DND-41 (cell line): ENCODE data around the gene RELN.

Experiments
- ATAC-seq: fragments of 200-7000 bp; cut with Tn5 transposase; 3 replicates; pipeline ENCODE4 v1.9.1; 2021; ENCODE audit warnings: low read depth; ENCODE audit not compliant: insufficient read depth
- DNase-seq: peaks from one replicate; pipeline ENCODE4 v3.0.0-alpha.2; 2020
- H2AFZ ChIP-seq: 2 replicates; pipeline ENCODE4 v1.6.0; 2012; ENCODE audit warnings: low read depth, low read length
- H3K27ac ChIP-seq: 2 replicates; pipeline ENCODE4 v1.5.1; 2012; ENCODE audit warnings: low read length, inconsistent platforms
- H3K27me3 ChIP-seq: fragments of 200-600 bp; sonication (generic); 2 replicates; pipeline ENCODE4 v1.6.0; 2012; ENCODE audit warnings: low read length, mild to moderate bottlenecking, inconsistent platforms; ENCODE audit not compliant: insufficient read depth, poor library complexity
- H3K36me3 ChIP-seq: 2 replicates; pipeline ENCODE4 v1.5.1; 2012; ENCODE audit warnings: low read length, inconsistent platforms; ENCODE audit not compliant: insufficient read depth
- H3K4me1 ChIP-seq: 2 replicates; pipeline ENCODE4 v1.5.1; 2012; ENCODE audit warnings: mild to moderate bottlenecking, low read length; ENCODE audit not compliant: insufficient read depth
- H3K4me2 ChIP-seq: 2 replicates; pipeline ENCODE4 v1.6.0; 2012; ENCODE audit warnings: mild to moderate bottlenecking, moderate library complexity, low read length, inconsistent platforms; ENCODE audit not compliant: insufficient read depth
- H3K4me3 ChIP-seq, 2 experiments: fragments of 200-600 bp in 1 of 2; shearing (Covaris generic) in 1 of 2; 2 replicates each; pipeline ENCODE4 v1.5.1; 2012 to 2016; ENCODE audit warnings: inconsistent platforms in 2 of 2, low read length in 2 of 2, mild to moderate bottlenecking in 2 of 2, low read depth in 1 of 2, moderate library complexity in 1 of 2
- H3K79me2 ChIP-seq: 2 replicates; pipeline ENCODE4 v1.6.0; 2012; ENCODE audit warnings: low read length, inconsistent platforms; ENCODE audit not compliant: insufficient read depth
- H3K9ac ChIP-seq: 2 replicates; pipeline ENCODE4 v1.6.0; 2012; ENCODE audit warnings: low read depth, mild to moderate bottlenecking, inconsistent platforms, low read length, moderate library complexity
- H3K9me3 ChIP-seq: 2 replicates; pipeline ENCODE4 v1.5.1; 2012; ENCODE audit warnings: low read length, moderate library complexity, mild to moderate bottlenecking, inconsistent platforms; ENCODE audit not compliant: insufficient read depth, severe bottlenecking
- H4K20me1 ChIP-seq: 2 replicates; pipeline ENCODE4 v1.6.0; 2012; ENCODE audit warnings: low read length; ENCODE audit not compliant: insufficient read depth
- EZH2 ChIP-seq: IDR thresholded peaks from 3 replicates; pipeline ENCODE4 v1.6.1; 2012; ENCODE audit warnings: borderline replicate concordance, low read depth, mild to moderate bottlenecking, moderate library complexity, low read length, inconsistent platforms; ENCODE audit not compliant: severe bottlenecking
- TF ChIP-seq, protein P1 (sequence below): IDR thresholded peaks from 2 replicates; pipeline ENCODE4 v1.5.1; 2012; ENCODE audit warnings: borderline replicate concordance, low read length, moderate library complexity, mild to moderate bottlenecking; ENCODE audit not compliant: poor library complexity, severe bottlenecking; ENCODE audit errors: extremely low read depth

RELN gene

DNA sequence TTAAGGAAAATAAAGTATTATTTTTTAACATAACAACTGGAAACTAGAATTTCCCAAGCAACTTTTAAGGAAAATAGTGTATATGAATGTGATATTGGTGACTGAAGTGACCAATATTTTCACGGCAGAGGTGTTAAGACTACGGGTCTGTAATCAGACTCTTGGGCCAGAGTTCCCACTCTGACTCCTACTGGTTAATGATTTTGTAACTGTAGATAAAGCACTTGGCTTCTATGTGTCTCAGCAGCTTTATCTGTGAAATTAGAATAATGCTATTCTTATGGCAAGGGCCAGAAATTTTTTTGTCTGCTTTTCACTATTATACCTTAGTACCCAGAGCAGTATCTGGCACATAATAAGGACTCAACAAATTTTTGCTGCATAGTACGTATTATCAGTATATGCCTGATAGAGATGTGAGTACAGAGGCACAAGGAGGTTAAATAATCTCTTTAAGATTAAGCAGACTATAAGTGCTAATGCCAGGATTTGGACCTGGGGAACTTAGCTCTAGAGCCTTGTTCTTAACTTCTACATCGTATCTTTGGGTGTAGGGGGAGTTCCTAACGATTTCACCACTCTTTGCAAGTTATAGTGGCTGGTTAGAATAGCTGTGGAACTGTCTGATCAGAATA is 357.3 kb downstream of the RELN start:
- TF ChIP-seq, protein P1, sequence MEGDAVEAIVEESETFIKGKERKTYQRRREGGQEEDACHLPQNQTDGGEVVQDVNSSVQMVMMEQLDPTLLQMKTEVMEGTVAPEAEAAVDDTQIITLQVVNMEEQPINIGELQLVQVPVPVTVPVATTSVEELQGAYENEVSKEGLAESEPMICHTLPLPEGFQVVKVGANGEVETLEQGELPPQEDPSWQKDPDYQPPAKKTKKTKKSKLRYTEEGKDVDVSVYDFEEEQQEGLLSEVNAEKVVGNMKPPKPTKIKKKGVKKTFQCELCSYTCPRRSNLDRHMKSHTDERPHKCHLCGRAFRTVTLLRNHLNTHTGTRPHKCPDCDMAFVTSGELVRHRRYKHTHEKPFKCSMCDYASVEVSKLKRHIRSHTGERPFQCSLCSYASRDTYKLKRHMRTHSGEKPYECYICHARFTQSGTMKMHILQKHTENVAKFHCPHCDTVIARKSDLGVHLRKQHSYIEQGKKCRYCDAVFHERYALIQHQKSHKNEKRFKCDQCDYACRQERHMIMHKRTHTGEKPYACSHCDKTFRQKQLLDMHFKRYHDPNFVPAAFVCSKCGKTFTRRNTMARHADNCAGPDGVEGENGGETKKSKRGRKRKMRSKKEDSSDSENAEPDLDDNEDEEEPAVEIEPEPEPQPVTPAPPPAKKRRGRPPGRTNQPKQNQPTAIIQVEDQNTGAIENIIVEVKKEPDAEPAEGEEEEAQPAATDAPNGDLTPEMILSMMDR: no peak
- no peak for TF ChIP-seq EZH2
- DNase-seq (no peak), ATAC-seq (no peak)
- Histone ChIP-seq H3K9me3 (no peaks in the 10 kb centered on the region), H3K27me3 (no peaks in the 10 kb centered on the region), H3K4me2 (no peak overlapping the region), H3K36me3 (no peaks in the 10 kb centered on the region), H3K9ac (no peak overlapping the region), H4K20me1 (no peaks in the 10 kb centered on the region), H3K4me1 (no peaks in the 10 kb centered on the region), H3K27ac (no peak overlapping the region), H2AFZ (no peak overlapping the region), H3K4me3 (no peak overlapping the region), H3K79me2 (no peaks in the 10 kb centered on the region)

DNA sequence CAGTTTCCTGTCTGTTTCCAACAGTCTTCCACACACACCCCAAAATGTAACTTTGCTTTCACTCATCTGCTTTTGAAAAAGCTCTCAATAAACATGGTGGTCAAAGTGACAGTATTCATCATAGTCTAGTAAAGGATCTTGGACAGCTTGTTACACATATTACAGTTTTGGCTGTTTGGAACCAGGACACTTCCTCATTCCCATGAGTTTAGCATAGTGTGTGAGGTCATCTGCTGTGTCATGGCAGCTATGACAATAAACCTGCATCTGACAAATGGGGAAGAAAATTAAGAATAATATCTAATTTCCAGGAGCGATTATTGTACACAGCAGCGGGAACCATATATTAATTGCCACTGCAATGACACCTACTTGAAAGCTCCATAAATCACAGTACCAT is 359.1 kb downstream of the RELN start:
- Histone ChIP-seq H3K4me1 (no peaks in the 10 kb centered on the region), H2AFZ (no peak overlapping the region), H3K9ac (no peak overlapping the region), H4K20me1 (no peaks in the 10 kb centered on the region), H3K4me2 (no peak overlapping the region), H3K27ac (no peak overlapping the region), H3K36me3 (no peaks in the 10 kb centered on the region), H3K9me3 (no peaks in the 10 kb centered on the region), H3K27me3 (no peaks in the 10 kb centered on the region), H3K79me2 (no peaks in the 10 kb centered on the region), H3K4me3 (no peak overlapping the region)
- TF ChIP-seq, protein P1: no peak
- TF ChIP-seq EZH2: no peak
- no peak for DNase-seq
- no peak for ATAC-seq

DNA sequence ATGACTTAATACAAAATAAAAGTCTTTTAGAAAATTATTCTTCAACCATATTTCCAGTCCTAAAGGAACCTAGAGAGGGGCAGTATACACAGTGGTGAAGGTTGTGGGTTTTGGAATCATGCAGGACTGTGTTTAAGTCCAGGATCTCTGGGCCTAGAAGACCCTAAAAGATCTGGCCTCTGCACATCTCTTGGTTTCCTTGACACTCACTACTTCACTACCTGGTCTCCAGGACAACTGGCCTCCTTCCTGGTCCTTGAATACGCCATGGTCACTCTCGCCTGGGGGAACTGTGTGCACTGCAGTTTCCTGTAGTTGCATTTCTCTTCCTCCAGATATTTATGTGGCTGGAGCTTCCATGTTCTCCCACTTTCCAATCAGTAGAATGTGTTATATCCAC is 360.7 kb downstream of the RELN start:
- H3K4me3 ChIP-seq: no peak overlapping the region
- no peak for DNase-seq
- no peak overlapping the region for H2AFZ ChIP-seq
- no peaks in the 10 kb centered on the region for H3K9me3 ChIP-seq
- ATAC-seq: no peak
- TF ChIP-seq EZH2: no peak
- TF ChIP-seq, protein P1: no peak
- H3K79me2 ChIP-seq: no peaks in the 10 kb centered on the region
- H3K4me2 ChIP-seq: no peak overlapping the region
- no peaks in the 10 kb centered on the region for H3K36me3 ChIP-seq
- H3K27me3 ChIP-seq: no peaks in the 10 kb centered on the region
- H4K20me1 ChIP-seq: no peaks in the 10 kb centered on the region
- no peaks in the 10 kb centered on the region for H3K4me1 ChIP-seq
- H3K27ac ChIP-seq: no peak overlapping the region
- H3K9ac ChIP-seq: no peak overlapping the region

DNA sequence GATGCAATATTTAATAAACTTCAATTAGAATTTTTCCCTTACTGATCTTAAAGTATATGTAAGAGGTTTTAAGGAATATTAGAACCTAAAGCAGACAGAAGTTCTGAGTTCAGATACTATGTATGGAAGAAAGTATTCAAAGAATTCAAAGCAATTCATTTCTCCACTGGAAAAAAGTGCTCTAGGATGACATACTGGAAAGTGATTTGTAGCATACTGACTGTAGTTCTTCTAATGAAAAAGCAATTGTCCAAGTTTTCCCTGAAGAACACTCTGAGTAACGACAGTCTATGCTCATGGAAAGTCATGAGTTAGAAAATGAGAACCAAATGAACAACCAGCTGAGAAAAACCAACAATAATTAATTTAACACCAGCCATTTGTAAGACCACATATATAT is 362.7 kb downstream of the RELN start:
- Histone ChIP-seq H3K79me2 (no peaks in the 10 kb centered on the region), H3K4me1 (no peaks in the 10 kb centered on the region), H3K9ac (no peak overlapping the region), H3K27me3 (peaks cover 7% of the 10 kb centered on the region), H3K27ac (no peak overlapping the region), H3K36me3 (no peaks in the 10 kb centered on the region), H3K4me2 (no peak overlapping the region), H2AFZ (no peak overlapping the region), H3K9me3 (no peaks in the 10 kb centered on the region), H3K4me3 (no peak overlapping the region), H4K20me1 (no peaks in the 10 kb centered on the region)
- ATAC-seq (no peak), DNase-seq (no peak)
- no peak for TF ChIP-seq EZH2
- TF ChIP-seq, protein P1: no peak
